Stimulated activated CD4-positive, alpha-beta T cell treated with anti-CD3 and anti-CD28 coated beads, Interleukin-4, amount 100 ng/mL, for 4 hours (primary cell): ENCODE data around the gene ARHGAP33.
"Not testable (repeated sequence)": the region's sequence is repeated elsewhere in the genome, so short reads cannot be mapped to it uniquely, and the experiment has no call there.

Experiments
- DNase-seq, 2 experiments: peaks; one replicate each; pipeline ENCODE4 v3.0.0-alpha.2; 2020

Gene ARHGAP33

DNA sequence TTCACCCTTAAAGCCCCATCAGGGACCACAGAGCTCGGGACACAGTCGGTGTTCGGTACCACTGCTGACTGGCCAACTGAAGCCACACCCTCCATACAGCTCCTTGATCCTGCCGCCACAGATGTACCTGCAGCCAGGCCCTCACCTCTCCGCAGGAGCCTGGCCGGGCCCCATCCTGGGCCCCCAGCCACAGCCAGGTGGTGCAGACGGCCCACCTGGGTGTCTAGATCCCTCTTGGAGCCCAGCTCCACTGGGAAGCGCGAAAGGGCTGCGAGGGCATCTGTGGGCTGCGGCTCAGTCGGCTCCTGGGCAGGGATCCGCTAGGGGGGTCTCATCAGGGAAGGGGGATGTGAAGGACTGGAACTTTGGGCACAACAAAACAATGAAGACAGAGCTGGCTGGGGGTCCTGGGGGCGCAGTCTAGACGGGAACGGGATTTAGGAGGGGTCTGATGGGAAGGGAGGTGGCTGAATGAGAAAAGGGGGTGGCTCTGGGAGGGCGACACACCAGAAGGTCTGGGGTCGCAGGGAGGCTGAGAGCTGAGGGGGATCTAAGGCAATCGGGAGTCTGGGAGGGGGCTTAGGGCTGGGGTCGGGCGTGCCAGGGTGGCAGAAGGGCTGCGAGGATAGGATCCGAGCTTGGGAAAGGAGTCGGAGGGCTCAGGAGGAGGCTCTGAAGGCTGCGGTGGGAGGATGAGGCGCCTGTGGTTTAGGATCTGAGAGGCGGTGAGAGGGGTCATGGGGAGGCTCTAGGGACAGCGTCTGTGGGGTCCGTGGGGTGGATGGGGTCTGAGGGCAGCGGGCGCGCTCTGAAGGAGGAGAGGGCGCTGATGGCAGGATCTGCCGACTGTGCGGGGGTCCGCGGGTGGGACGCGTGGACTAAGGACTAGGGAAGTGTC, 21.5 kb downstream of the ARHGAP33 start:
- DNase-seq, result no peak

DNA sequence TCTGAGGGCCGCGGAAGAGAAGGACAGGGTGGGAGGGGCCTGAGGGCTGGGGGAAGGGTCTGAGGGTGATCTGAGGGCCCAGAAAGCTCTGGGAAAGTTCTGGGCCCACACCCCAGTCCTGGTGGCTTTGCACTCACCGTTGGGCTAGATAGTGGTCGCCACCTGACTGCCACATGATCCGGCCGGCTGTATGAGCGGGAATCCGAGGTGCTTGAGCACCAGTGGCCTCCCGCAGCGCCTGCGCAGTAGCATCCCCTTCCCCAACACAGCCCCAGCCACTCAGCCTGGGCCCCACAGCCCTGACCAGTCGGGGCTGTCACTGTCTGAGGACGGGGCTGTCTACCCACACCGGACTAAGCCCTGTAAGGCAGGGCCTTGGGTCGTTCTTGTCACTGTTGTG, 22.3 kb downstream of the ARHGAP33 start:
- peak in 1 of 2 experiments; percentile 9 for DNase-seq

DNA sequence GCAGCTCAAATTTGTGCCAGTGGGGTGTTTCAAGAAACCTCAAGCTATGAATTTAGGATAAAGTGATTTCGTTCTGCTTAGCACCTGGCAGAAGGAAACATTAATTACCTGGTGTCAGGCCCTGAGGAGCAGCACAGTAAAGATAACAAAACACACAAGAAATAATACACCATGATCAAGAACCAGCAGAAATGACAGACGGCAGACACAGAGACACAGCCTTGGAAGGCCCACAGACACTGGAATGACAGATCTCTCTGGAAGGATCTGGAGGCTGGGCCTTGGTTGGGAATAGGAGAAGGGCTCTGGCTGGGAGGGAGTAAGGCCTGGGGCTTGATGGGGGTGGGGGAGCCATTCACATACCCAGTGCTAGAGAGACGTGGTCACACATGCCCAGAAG, 26.5 kb downstream of the ARHGAP33 start:
- no peak for DNase-seq

DNA sequence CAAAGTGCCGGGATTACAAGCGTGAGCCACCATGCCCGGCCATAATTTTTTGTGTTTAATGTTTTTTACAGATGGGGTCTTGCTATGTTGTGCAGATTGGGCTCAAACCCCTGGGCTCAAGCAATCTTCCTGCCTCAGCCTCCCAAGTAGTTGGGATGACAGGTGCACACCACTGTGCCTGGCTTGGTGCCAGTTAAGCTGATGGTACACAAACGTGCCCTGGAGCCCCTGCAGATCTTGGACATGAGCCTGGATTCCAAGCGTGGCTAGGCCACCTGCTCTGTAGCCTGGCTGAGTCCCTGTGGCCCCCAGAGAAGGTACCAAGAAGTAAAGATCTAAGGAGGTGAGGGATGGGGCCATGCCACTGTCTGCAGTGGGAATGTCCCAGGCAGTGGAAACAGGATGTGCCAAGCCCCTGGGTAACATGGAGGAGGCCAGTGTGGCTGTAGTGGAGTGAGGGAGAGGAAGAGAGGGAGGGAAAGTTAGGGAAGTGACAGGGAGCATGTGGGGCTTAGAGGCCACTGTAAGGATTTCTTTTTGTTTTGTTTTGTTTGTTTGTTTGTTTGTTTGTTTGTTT, 30.2 kb downstream of the ARHGAP33 start:
- DNase-seq, result no peak

DNA sequence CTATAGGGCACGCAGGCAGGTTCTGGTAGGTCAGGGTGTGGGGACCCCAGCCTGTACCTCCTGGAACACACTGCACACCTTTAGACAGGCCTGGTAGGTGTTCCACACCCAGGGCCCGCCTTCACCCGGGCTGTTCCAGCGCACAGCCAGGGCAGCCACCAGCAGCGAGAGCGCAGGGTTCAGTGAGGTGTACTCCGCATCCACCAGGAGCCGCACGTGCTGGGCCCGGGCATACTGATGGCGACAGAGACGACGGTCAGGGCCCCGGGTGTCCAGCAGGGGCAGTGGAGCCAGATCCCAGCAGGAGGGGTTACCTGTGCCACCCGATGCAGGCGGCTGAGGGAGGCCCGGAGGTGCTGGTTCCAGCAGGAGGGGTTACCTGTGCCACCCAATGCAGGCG, 31.2 kb downstream of the ARHGAP33 start:
- no peak for DNase-seq

DNA sequence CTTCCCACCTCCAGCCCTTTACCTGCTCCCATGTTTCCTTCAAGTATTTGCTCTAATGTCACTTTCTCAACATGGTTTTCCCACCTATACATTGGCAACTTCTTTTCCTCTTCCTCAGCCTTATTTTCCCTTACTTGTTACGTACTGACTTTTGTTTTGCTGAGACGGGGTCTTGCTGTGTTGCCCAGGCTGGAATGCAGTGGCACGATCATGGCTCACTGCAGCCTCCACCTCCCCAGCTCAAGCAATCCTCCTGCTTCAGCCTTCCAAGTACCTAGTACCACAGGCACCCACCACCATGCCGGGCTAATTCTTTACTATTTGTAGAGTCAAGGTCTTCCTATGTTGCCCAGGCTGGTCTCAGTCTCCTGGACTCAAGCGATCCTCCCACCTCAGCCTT, 32.3 kb downstream of the ARHGAP33 start:
- DNase-seq, result no peak

DNA sequence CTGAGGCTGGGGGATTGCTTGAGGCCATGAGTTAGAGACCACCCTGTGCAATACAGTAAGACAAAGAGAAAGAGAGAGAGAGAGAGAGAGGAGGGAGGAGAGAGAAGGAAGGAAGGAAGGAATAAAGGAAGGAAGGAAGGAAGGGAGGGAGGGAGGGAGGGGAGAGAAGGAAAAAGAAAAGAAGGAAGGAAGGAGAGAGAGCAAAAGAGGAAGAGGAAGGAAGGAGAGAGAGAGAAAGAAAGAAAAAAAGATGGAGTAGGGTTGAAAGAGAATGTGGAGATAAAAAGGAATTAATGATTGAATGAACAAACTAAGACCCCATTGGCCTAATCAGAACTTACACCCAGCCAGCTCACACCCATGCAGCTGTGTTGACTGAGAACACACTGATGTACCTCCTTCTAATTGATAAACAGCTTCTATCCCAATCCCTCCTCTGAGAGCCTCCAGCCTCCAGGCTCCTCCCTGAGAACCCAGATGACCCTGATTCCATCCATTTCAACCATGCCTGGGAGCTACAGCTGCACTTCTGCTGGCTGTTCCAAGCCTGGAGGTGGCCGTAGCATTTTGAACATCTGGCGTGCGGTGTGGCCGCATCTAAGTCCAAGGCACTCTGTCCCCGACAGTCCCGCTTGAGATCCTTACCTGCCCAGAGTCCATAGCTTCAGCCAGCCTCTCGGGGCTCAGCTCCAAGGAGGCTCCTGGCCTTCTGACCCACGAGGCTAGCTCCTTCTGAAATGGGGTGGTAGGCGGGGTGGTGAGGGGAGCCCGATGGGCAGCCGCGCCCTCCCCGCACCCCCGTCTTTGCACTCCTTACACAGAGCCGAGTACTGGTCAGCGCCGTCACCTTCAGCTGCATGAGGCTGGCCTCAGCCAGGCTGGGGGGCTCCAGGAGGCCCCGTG, 36.2 kb downstream of the ARHGAP33 start:
- no peak for DNase-seq

DNA sequence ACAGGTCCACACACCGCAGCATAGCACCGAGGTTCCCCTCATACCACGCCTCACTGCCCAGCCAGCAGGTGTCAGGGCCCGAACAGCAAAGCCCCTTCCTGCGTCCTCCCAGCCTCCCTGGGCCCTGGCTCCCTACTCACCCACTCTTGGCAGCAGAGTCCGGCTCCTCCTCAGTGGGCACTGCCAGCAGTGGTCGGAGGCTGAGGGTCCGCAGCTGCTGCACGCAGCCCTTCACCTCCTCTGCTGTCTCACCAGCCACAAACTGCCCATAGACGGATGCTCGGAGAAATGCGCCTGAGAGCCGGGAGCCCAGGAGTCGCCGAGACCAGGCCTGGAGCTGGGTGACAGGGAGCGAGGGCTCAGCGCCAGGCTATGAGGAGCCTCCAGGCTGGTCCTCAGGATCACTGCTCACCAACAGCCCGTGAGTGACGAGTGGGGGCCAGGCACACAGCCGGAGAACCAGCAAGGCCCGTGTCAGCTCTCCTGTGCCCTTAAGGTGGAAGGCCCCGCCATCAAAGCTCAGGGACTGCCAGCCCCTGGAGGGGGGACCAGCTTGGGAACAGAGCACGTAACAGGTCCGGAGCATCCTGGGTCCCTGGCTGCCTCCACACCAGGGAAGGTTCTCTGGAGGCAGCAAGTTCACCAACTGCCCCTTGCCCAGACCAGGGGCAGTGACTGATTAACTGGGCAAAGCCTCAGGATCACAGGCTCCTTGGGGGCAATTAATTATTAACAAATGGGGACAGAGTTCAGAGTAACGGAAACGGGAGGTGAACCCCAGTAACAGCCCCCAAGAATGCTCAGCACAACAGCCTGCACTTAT, 37.1 kb downstream of the ARHGAP33 start, which contains the start of gene PRODH2:
PRODH2 (minus strand) TSS at position 626 of the 823 bp plus-strand sequence; CDS start at position 586, 40 bp downstream.
- no peak for DNase-seq

DNA sequence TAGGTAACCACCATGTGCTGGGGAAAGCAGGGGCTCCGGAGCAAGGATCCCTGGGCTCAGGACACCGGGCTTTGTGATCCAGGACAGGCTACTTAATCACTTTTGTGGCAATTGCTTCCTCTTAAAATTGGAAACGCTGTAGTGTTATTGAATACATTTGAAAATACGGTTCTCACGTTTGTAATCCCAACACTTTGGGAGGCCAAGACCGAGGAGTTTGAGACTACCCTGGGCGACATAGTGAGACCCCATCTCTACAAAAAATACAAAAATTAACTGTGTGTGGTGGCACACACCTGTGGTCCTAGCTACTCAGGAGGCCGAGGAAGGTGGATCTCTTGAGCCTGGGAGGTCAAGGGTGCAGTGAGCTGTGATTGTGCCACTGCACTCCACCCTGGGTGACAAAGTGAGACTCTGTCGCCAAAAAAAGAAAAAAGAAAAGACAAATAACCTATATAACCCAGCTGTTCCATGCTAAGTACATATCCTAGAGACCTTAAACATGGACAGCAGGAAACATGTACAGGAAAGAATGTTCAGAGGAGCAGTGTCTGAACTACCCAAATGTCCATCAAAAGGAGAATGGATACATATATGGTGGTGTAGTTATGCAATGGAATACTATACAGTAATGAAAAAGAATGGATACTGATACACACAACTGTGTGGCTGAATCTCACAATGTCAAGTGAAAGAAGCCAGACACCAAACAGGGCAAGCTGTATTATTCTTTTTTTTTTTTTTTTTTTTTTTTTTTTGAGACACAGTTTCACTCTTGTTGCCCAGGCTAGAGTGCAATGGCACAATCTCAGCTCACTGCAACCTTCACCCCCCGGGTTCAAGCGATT, 37.9 kb downstream of the ARHGAP33 start:
- no peak for DNase-seq

DNA sequence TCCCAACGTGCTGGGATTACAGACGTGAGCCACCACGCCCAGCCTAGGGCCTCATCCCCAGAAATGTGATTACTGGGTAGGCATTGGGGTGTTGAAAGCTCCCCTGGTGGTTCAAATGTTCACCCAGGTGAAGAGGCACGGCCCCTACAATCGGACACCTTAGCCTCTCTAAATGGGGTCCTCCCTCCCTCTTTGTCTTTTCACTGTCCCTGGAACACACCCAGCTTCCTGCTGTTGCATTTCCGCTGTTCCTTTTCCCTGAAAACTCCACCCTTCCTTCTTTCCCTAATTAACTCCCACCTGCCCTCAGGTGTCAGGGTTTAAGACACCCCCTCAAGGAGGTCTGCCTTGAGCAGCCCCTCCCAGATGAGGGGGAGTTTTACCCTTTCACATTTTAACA, 40.9 kb downstream of the ARHGAP33 start:
- no peak for DNase-seq

DNA sequence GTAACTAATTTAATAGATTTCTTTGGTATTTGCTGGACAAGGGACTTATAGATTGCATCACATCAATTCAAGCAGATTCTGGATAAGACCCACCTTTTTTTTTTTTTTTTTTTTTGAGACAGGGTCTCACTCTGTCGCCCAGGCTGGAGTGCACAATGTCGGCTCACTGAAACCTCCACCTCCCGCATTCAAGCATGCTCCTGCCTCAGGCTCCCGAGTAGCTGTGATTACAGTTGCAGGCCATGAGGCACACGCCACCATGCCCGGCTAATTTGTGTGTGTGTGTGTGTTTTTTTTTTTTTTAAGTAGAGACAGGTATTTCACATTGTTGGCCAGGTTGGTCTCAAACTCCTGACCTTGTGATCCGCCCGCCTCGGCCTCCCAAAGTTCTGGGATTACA, 41.5 kb downstream of the ARHGAP33 start:
- no peak for DNase-seq

DNA sequence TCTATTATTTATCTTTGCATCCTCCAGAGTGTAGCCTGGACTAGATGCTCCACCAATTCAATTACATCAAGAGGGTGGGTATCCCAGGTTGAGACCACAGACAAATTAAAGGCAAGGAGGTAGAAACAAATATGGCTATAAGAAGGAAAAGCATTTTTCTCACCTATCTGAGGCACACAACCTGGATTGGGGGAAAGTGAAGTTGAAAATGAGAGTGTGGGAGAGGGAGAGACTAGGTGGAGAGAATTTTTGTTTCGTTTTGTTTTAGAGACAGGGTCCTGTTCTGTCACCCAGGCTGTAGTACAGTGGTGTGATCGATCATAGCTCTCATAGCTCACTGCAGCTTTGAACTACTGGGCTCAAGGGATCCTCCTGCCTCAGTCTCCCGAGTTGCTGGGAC, 43.1 kb downstream of the ARHGAP33 start:
- no peak for DNase-seq

DNA sequence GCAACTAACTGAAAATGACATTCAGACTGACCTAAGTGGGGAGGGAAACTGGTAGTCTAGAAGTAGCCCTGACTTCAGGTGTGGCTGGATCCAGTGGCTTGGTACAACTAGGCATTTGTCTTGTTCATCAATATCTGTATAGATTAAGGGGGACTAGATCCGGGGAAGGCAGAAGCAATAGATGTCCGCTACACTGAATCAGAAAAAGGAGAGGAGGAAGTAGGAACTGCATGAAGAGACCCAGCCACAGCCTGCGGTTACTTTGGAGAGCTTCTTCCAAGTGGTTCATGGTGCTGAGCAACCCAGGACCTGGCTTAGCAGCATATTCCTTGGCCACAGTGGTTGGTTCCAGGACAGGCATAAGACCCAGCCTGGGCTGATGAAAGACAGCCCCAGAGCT, 47.2 kb downstream of the ARHGAP33 start:
- DNase-seq, result no peak

DNA sequence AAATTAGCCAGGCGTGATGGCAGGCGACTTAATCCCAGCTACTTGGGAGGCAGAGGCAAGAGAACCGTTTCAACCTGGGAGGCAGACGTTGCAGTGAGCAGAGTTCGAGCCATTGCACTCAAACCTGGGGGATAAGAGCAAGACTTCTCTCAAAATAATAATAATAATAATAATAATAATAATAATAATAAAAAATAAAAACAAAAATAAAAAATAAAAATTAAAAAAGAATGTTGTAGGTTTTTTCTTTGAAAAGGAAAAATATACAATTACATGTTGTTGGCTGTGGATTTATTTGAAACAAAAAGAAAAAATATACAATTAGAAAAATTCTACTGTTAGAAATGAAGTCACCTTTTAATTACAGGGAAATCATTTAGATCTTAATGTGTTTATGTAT, 48.8 kb downstream of the ARHGAP33 start:
- DNase-seq, result no peak

DNA sequence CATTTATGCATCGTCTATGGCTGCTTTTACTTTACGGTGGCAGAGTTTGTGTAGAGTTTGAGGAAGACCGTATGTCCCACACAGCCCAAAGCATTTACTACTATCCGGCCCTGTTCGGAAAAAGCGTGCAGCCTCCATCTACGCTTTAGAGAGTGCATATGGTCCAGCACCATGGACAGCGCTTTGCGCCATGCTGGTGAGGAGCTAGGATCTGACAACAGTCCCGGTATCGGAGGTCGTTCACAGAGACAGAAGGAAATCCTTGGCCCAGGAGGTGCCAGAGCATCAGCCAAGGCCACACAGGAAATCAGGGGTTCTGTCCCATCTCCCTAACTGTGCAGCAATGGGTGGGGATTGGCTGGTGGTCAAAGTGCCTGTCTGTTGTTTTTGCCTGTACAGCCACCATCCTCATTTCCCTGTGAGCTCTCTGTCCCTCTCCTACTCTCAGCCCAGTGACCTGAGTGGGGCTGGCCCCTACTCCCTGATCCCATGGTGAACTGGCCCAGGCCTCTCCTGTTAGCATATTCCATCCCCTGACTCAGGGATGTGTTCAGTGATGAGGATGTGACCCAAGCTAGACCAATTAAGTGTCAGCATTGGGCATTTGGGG, 53.4 kb downstream of the ARHGAP33 start:
- DNase-seq, result peak; percentile 17 to 51

DNA sequence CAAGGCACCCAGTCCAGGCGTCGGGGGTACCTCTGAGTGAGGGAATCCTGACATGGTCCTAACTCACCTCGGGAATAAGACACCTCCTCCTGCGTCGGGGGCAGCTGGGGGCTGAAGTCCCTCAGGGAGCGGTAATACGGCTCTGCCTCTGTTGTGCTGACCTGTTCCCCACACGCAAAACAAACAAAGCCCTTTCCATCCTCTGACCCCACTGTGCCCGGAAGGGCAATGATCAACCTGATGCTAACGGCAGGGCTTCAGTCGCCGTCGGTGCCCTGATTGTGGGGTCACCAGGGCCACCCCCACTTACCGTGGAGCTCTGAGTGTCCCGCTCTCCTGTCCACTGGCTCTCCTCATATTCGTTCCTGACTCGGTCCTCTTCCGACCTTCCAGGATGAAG, 55.6 kb downstream of the ARHGAP33 start:
- DNase-seq, result no peak

DNA sequence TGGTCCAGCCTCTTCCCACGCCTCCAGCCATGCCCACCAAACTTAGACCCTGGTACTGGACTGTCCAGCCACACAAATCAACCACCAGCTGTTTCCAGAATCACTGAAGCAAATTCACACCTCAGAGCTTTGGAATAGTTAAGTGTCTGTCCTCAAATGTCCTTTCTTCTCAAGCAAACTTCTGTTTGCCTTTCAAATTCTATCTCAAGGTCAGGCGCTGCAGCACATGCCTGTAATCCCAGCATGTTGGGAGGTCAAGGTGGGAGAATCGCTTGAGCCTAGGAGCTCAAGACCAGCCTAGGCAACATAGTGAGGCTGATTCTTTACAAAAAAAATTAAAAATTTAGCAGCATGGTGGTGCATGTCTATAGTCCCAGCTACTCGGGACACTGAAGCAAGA, 56.7 kb downstream of the ARHGAP33 start:
- no peak for DNase-seq

DNA sequence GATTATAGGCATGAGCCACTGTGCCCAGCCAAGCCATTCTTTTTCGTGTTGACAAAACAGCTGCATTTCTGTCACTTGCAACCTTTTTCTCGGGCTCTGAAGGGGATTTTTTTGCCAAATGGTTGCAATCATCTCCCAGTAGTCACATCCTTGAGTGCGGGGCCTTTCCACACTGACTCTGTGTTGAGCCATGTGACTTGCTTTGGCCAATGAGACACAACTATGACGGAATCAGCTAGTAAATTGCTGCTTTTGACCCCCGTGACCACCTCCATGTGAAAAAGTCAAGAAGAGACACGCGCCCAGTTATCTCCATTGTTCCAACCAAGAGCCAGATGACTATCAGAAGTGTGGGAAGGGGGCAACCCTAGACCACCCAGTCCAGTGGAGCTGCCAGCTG, 58.6 kb downstream of the ARHGAP33 start:
- DNase-seq, result no peak

DNA sequence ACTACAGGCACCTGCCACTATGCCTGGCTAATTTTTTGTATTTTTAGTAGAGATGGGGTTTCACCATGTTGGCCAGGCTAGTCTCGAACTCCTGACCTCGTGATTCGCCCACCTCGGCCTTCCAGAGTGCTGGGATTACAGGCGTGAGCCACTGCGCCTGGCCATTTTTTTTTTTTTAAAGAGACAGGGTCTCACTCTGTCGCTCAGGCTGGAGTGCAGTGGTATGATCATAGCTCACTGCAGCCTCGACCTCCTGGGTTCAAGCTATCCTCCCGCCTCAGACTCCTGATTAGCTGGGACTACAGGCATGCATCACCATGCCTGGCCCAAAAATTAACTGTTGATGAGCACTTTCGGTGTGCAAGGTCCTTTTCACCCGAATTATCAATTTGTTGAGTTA, 60.7 kb downstream of the ARHGAP33 start:
- DNase-seq, result not testable (repeated sequence)
